Activated CD4-positive, alpha-beta T cell treated with anti-CD3 and anti-CD28 coated beads, Interleukin-2, amount 10 ng/mL, durations not matched to agents 7 days and 5 days (primary cell): Measurements from ENCODE around the gene FHL1. TPM values are rescaled to one million over a fixed set of nuclear protein-coding genes. Genes with fewer than 3 reads are reported as not detected.

Experiments
- CTCF ChIA-PET: fragments of 350-600 bp; sonication (Branson Sonifier 250); formaldehyde crosslinking; loops from one replicate; lab custom pipeline; 2021; ENCODE audit warnings: antibody characterized with exemption; lab: Charles Lee
- POLR2A ChIA-PET: fragments of 350-600 bp; sonication (Branson Sonifier 250); formaldehyde crosslinking; loops from one replicate; lab custom pipeline; 2021; ENCODE audit warnings: antibody characterized with exemption; lab: Charles Lee
- DNase-seq: peaks from one replicate; pipeline ENCODE4 v3.0.0-alpha.2; 2020
- H3K27ac Mint-ChIP-seq: one replicate; pipeline ENCODE4 v1.8.0; 2021; ENCODE audit warnings: mild to moderate bottlenecking, moderate library complexity, mixed read lengths
- H3K27me3 Mint-ChIP-seq: one replicate; pipeline ENCODE4 v1.8.0; 2021; ENCODE audit warnings: mixed read lengths
- H3K36me3 Mint-ChIP-seq: one replicate; pipeline ENCODE4 v1.8.0; 2021; ENCODE audit warnings: low read depth, mixed read lengths
- H3K4me1 Mint-ChIP-seq: one replicate; pipeline ENCODE4 v1.8.0; 2021; ENCODE audit warnings: mixed read lengths
- H3K4me3 Mint-ChIP-seq: one replicate; pipeline ENCODE4 v1.8.0; 2021; ENCODE audit warnings: mild to moderate bottlenecking, moderate library complexity, mixed read lengths
- H3K9me3 Mint-ChIP-seq: one replicate; pipeline ENCODE4 v1.8.0; 2021; ENCODE audit warnings: mixed read lengths
- total RNA-seq, 2 experiments: library from RNA; stranded (reverse); gene quantifications; one replicate each; pipeline ENCODE4 v1.2.3, GENCODE V29; 2021

FHL1 gene
- total RNA-seq, 2 experiments from 2014 or later, result 12.8 to 16.7 TPM

GRCh38 chrX:136176399-136176825, 29.1 kb downstream of the FHL1 start:
- CTCF ChIA-PET, result interaction anchor here (0.6 to 1.4 kb wide), 2 partner anchors 23 to 54 kb away, joined by 3 read pairs; no protein-coding TSS in a partner anchor
- H3K27ac Mint-ChIP-seq, result no peak overlapping the region

GRCh38 chrX:136179133-136179532, 31.8 kb downstream of the FHL1 start:
- no peak for DNase-seq
- Mint-ChIP-seq H3K27ac (no peak overlapping the region), H3K36me3 (peaks cover 2% of the 10 kb centered on the region), H3K27me3 (no peaks in the 10 kb centered on the region), H3K9me3 (no peaks in the 10 kb centered on the region), H3K4me1 (no peaks in the 10 kb centered on the region), H3K4me3 (no peak overlapping the region)
- CTCF ChIA-PET, result interaction anchor here (1.8 kb wide), 1 partner anchor 16 kb away, joined by 5 read pairs; no protein-coding TSS in a partner anchor
- POLR2A ChIA-PET, result no interaction called here

More at GRCh38 chrX:136176399-136176825, 29.1 kb downstream of the FHL1 start:
- DNase-seq, result no peak
- Mint-ChIP-seq H3K4me1 (no peaks in the 10 kb centered on the region), H3K4me3 (no peak overlapping the region), H3K27me3 (no peaks in the 10 kb centered on the region), H3K36me3 (peaks cover 2% of the 10 kb centered on the region), H3K9me3 (no peaks in the 10 kb centered on the region)
- POLR2A ChIA-PET, result no interaction called here

- no peak for DNase-seq
- H3K27me3 Mint-ChIP-seq, result no peaks in the 10 kb centered on the region
- ChIA-PET POLR2A (no interaction called here), CTCF (no interaction called here)
- no peak overlapping the region for H3K4me3 Mint-ChIP-seq
- peaks cover 2% of the 10 kb centered on the region for H3K4me1 Mint-ChIP-seq
- H3K36me3 Mint-ChIP-seq, result no peaks in the 10 kb centered on the region
- no peaks in the 10 kb centered on the region for H3K9me3 Mint-ChIP-seq
- no peak overlapping the region for H3K27ac Mint-ChIP-seq
Measured at GRCh38 chrX:136182414-136182813, 35.1 kb downstream of the FHL1 start.

- Mint-ChIP-seq H3K36me3 (no peaks in the 10 kb centered on the region), H3K9me3 (no peaks in the 10 kb centered on the region), H3K4me1 (peaks cover 2% of the 10 kb centered on the region), H3K4me3 (no peak overlapping the region), H3K27ac (no peak overlapping the region), H3K27me3 (no peaks in the 10 kb centered on the region)
- POLR2A ChIA-PET, result no interaction called here
- CTCF ChIA-PET, result no interaction called here
- no peak for DNase-seq
Measured at GRCh38 chrX:136183172-136183571, 35.8 kb downstream of the FHL1 start.

DNA sequence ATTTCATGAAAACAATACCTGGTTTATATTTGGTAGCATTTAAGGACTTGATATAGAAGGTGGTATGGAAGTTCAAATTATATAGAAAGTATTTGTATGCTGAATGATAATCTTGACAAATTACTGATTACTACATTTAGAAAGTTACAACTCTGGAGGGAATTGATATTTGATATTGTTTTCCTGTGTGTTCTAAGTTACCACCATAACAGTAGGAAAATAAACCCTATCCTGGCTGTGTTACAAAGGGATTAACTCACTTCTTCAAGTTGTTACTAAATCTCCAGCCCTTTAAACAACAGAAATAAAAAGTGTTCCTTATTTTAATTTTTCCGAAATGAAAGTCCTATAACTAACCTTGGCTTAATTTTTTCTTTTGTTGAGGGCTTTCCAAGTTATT, 36.6 kb downstream of the FHL1 start:
- POLR2A ChIA-PET, result no interaction called here
- DNase-seq, result no peak
- no peaks in the 10 kb centered on the region for H3K36me3 Mint-ChIP-seq
- H3K9me3 Mint-ChIP-seq, result no peaks in the 10 kb centered on the region
- H3K27me3 Mint-ChIP-seq, result no peaks in the 10 kb centered on the region
- no peak overlapping the region for H3K27ac Mint-ChIP-seq
- CTCF ChIA-PET, result no interaction called here
- H3K4me1 Mint-ChIP-seq, result peaks cover 2% of the 10 kb centered on the region
- no peak overlapping the region for H3K4me3 Mint-ChIP-seq

DNA sequence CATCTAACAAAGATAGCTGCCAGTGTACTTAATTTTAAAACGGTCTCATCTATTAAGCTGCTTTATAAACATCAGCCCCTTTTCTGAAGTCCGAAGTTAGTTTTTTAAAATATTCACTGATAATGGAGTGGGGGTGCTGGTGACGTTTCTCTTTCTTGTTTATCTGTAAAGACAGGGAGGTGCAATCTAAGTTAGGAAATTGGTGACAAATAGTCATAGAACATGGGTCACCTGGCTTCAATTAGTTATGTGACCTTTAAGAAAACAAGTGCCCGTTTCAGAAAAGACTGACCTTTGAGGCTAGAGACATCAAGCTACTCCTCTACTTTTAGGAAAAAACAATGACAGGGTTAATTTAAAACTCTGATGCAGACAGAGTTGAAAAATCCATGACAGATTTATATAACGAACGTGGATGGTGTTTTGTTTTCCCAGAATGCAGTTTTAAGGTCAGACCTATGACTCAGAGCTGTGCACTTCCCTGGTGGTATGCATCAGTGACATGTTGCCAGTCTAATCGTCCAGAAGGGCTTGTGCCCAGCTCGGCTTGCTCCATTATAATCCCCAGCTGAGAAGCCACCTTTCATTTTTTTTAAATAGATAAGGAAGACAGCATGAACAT, 38.2 kb downstream of the FHL1 start:
- Mint-ChIP-seq H3K9me3 (no peaks in the 10 kb centered on the region), H3K36me3 (no peaks in the 10 kb centered on the region), H3K27ac (no peak overlapping the region), H3K27me3 (no peaks in the 10 kb centered on the region), H3K4me1 (peaks cover 2% of the 10 kb centered on the region), H3K4me3 (no peak overlapping the region)
- no peak for DNase-seq
- CTCF ChIA-PET, result interaction anchor here (0.6 kb wide), 1 partner anchor 674 kb away, joined by 5 read pairs; no protein-coding TSS in a partner anchor
- POLR2A ChIA-PET, result no interaction called here

DNA sequence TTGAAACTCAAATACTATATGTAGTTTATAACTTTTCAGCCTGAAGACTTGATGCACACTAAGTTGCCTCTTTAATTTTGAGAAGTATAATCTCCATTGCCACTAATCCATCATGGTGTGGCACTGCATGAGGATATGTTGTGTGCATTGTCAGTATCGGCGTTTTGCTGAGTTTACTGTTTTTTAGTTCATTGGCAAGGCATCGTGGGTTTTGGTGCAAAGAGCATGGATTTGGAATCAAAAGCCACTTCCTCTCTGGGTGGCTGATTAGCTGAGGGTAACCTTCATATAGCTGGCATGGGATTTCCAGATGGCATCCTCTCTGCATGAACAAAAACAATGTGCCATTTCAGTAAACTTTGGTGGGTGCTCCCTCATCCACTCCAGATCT, 38.7 kb downstream of the FHL1 start:
- Mint-ChIP-seq H3K9me3 (no peaks in the 10 kb centered on the region), H3K27me3 (no peaks in the 10 kb centered on the region), H3K4me3 (no peak overlapping the region), H3K36me3 (no peaks in the 10 kb centered on the region), H3K4me1 (peaks cover 2% of the 10 kb centered on the region), H3K27ac (no peak overlapping the region)
- ChIA-PET CTCF (no interaction called here), POLR2A (no interaction called here)
- no peak for DNase-seq

- POLR2A ChIA-PET, result no interaction called here
- Mint-ChIP-seq H3K4me3 (no peak overlapping the region), H3K9me3 (no peaks in the 10 kb centered on the region), H3K4me1 (peaks cover 33% of the 10 kb centered on the region), H3K27me3 (no peaks in the 10 kb centered on the region), H3K27ac (no peak overlapping the region), H3K36me3 (peaks cover 4% of the 10 kb centered on the region)
- DNase-seq, result no peak
- CTCF ChIA-PET, result no interaction called here
Measured at GRCh38 chrX:136189222-136189621, 41.9 kb downstream of the FHL1 start.

DNA sequence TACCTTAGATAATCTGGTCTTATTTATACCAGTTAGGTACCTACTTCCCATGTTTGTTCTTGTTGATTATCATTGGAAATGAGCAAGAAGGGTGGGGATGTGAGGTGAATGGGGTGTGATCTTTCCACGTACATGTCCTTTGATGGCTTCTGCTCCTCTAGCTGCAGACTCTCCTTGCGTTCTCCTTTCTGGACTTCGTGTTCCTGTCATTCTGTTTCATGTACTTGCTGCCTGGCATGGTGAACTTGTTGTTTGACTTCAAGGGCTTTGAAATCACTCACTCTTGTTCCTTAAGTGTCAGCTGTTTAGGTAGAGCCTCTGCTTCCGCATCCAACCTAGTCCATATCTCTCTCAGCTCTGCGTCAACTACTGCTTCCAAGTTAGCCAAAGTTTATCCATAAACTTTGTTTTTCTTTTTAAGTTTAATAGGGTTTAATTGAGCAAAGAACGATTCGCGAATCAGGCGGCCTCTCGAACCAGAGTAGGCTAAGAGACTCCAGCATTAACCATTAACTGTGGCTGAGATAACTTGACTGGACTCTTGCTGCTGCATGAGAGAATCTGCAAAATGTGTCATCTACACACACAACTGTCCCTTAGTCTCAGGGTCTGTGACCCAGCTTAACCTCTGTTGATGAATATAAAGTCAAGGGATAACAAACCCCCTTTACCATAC, 42.8 kb downstream of the FHL1 start:
- Mint-ChIP-seq H3K27me3 (no peaks in the 10 kb centered on the region), H3K36me3 (peaks cover 4% of the 10 kb centered on the region), H3K4me3 (no peak overlapping the region), H3K4me1 (peaks cover 37% of the 10 kb centered on the region), H3K27ac (no peak overlapping the region), H3K9me3 (no peaks in the 10 kb centered on the region)
- CTCF ChIA-PET, result interaction anchor here (1.5 kb wide), 1 partner anchor 13 kb away, joined by 3 read pairs; no protein-coding TSS in a partner anchor
- DNase-seq, result no peak
- POLR2A ChIA-PET, result no interaction called here

- ChIA-PET CTCF (interaction anchor here (1.5 to 1.8 kb wide), 2 partner anchors 12 to 162 kb away, joined by 3 to 5 read pairs; no protein-coding TSS in a partner anchor), POLR2A (no interaction called here)
- Mint-ChIP-seq H3K4me1 (peaks cover 41% of the 10 kb centered on the region), H3K27me3 (no peaks in the 10 kb centered on the region), H3K9me3 (no peaks in the 10 kb centered on the region), H3K4me3 (no peak overlapping the region), H3K27ac (peak overlapping the region; percentile 11), H3K36me3 (peaks cover 4% of the 10 kb centered on the region)
- no peak for DNase-seq
Measured at GRCh38 chrX:136191171-136191570, 43.8 kb downstream of the FHL1 start.

GRCh38 chrX:136192135-136192534, 44.8 kb downstream of the FHL1 start:
- ChIA-PET CTCF (interaction anchor here (0.7 to 1.8 kb wide), 2 partner anchors 113 to 163 kb away, joined by 3 to 5 read pairs; no protein-coding TSS in a partner anchor), POLR2A (no interaction called here)
- Mint-ChIP-seq H3K27ac (peak overlapping the region; percentile 84), H3K27me3 (no peaks in the 10 kb centered on the region), H3K9me3 (no peaks in the 10 kb centered on the region), H3K4me1 (peaks cover 42% of the 10 kb centered on the region), H3K4me3 (no peak overlapping the region), H3K36me3 (peaks cover 4% of the 10 kb centered on the region)
- DNase-seq, result no peak

GRCh38 chrX:136192839-136193414, 45.6 kb downstream of the FHL1 start:
- Mint-ChIP-seq H3K4me1 (peaks cover 42% of the 10 kb centered on the region), H3K27ac (peak overlapping the region; percentile 84), H3K4me3 (peak overlapping the region; percentile 49), H3K36me3 (peaks cover 4% of the 10 kb centered on the region), H3K9me3 (no peaks in the 10 kb centered on the region), H3K27me3 (no peaks in the 10 kb centered on the region)
- no peak for DNase-seq
- ChIA-PET POLR2A (no interaction called here), CTCF (interaction anchor here (0.7 kb wide), 1 partner anchor 112 kb away, joined by 3 read pairs; no protein-coding TSS in a partner anchor)

DNA sequence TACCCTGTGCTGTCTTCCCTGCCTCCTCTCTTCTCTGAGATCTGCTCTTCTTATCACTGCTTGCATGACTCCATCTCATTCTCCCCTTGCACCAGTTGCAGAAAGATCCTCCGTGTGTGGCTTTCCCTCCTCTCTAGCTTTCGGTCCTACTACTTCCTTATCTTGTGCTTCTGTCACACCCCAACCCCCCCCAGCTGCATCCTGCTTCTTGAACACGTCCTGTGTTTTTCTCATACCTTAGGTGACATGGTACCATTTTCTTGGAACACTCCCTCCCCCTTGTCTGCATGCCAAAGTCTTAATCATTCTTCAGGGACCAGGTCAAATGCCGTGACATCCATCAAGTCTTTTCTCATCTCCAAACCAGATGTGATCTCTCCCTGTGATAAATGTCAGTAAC, 46.4 kb downstream of the FHL1 start:
- Mint-ChIP-seq H3K27me3 (no peaks in the 10 kb centered on the region), H3K4me3 (peak overlapping the region; percentile 49), H3K9me3 (no peaks in the 10 kb centered on the region), H3K36me3 (peaks cover 4% of the 10 kb centered on the region), H3K4me1 (peaks cover 42% of the 10 kb centered on the region), H3K27ac (peak overlapping the region; percentile 79)
- peak; percentile 29 for DNase-seq
- ChIA-PET POLR2A (no interaction called here), CTCF (no interaction called here)
